DMS114 treated with DMSO at 0.1 percent for 48 hours (cell line): ENCODE results near the gene MEOX1.

Source experiments
- DNase-seq: peaks from one replicate; lab custom pipeline; 2025; ENCODE audit not compliant: unreplicated experiment; lab: John Stamatoyannopoulos, UW

MEOX1 gene

DNA sequence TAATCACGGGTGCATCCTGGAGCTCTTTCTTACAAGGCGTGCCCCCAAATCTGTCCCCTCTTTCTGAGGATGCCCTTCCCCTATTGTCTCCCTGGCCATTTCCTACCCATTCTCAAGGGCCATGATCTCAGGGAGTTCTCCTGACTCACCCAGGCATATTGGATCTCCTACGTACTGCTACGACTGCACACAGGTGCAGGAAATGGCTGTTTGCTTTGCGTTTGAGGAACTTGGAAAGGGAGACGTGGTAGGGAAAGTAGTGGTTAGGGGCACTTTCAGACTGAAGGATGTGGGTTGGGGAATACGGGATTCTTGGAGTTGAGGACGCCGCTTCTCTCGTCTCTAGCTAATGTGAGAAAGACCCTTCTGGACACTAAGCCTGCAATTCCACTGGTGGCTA lies 18.7 kb upstream of the MEOX1 start:
- no peak for DNase-seq

DNA sequence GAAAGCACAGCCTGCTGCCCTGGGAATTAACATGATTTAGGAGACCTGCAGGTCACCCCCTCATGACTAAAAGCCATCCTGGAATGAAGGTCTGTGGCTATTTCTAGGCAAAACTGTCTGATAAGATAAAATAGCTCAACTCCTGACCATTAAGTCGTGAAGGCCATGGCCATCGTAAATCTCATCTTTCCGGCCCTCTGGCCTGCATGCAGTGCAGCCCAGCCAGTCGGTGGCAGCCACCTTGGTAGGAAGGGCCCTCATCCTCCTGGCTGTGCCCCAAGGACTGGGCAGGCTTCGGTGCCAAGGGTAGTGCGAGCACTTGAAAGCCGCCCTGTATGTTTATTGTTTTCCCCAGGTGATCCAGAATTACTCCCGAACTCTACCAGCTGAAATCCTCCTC lies 18.2 kb upstream of the MEOX1 start:
- DNase-seq: no peak

DNA sequence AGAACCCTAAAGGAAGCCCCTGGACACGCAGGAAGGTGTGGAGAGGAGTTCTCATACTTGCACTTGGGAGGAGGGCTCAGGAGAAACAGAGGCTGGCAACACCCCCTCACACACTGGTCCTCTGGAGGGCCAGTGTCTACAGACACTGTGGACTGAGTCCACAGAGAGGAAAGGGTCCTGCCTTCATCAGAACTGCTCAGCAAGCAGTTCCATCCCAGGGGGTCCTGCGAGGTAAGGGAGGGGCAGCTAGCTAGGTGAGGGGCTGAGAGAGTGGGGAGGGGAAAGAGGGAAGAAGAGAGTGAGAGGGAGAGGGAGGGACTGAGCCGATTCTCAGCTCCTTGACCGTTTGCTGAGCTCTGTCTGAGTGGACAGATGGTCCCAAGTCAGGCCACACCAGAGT lies 17.7 kb upstream of the MEOX1 start:
- no peak for DNase-seq

DNA sequence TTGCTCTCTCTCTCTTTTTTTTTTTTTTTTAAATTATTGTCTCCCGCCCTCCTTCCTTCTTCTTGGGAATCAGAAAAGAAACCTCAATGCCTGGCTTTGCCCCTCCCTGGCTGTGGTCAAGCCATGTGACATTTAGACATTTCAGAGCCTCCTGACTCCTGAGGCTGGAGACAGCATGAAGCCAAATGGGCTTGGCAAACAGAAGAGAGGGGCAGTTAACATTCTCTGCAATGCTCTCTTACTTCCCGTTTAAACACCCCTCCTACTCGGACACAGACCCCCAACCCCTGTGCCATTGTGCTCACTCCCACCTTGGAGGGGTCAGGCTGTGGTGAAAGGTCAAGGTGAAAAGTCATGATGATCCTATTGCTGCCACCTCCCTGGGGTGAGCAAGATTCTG lies 14.7 kb upstream of the MEOX1 start:
- no peak for DNase-seq

DNA sequence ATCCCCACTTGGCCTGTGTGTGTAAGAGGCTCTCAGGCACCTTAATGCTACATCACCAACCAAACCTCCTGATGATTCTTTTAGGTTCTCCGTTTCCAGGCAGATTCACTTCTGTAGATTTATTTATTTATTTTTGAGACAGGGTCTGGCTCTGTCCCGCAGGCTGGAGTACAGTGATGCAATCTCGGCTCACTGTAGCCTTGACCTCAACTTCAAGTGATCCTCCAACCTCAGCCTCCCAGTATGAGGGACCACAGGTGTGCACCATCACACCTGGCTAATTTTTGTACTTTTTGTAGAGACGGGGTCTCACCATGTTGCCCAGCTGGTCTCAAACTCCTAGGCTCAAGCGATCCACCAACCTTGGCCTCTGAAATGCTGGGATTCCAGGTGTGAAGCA lies 12.7 kb upstream of the MEOX1 start:
- no peak for DNase-seq

DNA sequence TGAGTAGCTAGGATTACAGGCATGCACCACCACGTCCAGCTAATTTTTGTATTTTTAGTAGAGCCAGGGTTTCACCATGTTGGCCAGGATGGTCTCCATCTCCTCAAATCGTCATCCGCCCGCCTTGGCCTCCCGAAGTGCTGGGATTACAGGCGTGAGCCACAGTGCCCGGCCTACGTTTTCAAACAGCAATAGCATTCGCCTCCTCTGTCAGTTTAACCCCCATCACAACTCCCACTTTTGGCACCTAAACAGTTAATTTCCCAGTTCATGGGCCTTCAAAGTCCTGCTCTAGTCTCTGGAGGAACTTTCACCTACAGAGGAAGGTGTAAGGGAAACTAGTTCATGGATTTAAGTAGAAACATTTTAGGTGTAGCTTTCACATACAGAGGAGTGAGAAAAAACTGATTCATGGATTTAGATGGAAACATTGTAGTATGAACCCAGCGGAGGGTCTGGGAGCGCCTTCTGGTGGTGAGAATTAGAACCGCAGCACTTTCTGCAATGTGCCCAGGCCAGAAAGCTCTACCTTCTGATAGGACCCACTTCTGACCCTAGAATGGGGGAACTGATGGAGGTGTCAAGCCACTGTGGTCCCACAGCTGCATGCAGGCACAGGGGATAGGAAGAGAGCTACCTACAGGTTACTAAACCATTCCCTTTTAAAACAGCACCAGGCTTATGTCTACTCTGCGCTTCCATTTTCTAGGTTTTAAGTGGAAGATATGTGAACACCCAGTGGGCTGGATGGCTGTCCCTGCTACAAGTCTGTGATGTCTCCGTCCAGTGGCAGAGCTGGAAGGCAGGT lies 12.0 kb upstream of the MEOX1 start:
- DNase-seq: peak; percentile 47

DNA sequence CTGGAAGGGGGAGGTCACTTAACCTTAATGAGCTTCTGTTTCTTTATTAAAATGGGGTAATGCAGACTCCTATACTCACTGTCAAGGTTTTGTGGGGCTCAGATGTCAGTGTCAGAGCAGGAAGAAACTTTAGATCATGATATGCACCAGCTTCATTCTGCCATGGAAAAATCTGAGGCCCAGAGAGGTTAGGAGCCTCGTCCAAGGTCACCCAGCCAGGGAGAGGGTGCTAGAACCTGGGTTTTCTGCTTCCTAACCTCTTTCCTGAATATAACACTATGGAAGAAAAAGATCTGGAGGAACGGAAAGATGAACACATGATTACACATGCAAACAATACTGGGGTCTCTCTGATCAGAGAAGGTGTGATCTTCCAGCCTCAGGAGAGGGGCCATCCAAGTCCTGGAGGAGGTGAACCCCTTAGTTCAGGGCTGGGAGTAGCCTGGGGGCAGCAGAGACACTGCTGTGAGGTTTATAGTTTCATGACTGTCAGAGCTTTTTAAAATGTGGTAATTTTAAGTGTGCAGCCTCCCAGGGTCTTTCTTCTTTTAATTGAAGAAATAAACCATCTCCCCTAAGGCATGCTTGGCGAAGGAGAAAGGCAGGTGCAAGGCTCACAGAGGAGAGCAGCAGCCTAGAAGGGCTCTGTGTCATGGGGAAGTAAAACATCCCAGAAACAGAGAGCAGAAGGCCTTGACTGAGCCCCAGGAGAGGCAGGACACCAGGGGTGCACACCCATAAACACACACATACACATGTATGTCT lies 10.2 kb upstream of the MEOX1 start:
- DNase-seq: no peak

DNA sequence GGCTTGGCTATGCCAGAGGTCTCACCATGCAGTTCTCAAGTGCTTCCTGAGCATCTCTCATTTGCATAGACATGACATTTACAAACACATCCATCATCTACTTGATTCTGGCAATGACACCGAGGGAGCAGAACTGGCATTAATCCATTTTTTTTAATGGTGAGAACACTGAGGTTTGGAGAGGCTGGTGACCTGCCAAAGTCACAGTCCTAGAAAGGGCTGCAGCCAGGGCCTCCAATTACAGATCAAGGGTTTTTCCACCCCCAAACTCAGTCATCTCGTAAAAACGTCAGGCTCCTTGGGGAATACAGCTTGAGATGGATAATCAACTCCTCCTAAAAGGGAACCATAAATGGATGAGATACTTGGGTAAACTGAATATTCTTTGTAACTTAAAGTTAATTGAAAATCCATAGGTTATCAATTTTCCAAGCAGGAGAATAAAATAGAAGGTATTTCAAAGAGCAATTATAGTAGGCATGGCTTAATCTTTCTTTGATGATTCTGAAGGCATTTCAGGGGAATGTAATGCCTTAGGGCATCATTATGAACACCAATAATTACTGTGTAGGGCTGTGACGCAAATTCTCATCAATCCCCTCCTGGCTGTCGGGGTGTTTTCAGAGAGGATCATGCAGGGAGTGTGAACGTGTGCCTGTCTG lies 9.4 kb upstream of the MEOX1 start:
- no peak for DNase-seq

DNA sequence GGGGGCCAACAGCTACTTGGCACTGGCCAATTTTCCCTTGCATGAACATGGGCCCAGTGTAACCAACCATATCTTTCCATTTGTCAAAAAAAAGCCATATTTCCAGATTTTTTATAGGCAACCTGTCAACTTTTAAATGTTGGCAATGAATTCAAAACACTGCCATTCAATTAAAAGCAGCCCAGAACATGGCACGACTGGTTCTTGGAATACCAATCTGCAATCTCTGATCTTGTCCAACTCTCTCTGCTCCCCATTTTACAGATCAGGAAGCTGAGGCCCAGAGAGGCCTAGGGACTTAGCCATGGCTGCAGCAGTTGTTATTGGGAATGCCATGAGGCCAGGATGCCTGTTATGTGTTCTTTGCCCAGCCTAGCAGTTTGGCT lies 8.9 kb upstream of the MEOX1 start:
- no peak for DNase-seq

DNA sequence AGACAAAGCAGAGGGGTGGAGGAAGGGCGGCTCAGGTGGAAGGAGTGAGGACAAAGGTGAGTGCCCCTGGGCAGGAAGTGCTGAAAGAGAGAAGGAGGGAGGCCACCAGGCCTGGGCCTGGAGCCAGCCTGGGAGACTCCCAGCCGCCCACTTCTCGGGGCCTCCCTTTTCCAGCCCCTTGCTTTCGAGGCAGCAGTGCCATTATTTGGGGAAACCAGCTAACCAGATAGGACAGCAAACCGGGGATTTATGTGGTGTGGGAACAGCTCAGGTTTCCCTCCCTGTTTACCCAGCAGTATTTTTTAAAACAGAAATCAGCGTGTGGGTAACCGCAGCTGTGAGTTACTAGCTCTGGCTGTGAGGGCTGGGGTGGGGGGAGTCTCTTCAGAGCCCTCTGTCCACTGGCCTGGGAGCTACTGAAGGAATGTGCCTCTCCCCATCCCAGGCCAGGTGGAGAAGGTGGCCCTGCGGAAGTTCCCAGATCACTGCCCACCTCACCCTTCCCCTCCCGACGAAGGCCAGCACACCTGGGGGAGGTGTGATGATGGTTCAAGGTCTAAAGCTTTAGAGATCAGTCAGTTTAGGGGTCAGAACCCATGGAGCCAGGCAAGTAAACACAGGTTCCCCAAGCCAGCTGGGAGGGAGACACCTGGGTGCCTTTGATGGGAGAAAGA lies 8.4 kb upstream of the MEOX1 start:
- DNase-seq: no peak

DNA sequence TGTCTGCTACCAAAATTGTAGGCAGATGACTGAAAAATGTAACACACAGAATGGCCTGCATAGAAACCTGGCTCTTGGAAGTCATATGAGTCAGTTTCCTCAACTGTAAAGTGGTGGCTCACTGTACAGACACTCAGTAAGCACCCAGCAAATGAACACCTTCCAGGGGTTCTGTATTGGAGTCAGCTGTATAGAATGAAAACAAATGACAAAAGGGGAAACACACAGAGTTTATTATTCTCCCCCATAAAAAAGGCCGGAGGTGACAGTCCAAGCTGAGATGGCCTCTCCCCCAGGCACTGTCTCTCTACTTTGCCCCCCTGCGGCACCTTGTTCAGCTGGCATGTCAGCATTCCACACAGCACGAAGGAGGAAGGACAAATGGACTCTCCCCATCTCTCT lies 6.2 kb upstream of the MEOX1 start:
- no peak for DNase-seq

DNA sequence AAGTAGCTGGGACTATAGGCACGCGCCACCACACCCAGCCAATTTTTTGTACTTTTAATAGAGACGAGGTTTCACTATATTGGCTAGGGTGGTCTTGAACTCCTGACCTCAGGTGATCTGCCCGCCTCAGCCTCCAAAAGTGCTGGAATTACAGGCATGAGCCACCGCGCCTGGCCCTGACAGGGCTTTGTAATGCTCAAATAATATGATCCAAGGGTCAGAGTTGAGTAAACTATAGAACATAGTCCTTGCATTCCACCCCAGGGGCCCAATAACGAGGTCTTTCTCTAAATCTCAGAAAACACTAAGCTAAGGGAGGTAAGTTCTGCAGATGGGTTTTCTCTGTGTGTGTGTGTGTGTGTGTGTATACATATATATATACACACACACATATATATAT lies 5.8 kb upstream of the MEOX1 start:
- no peak for DNase-seq

DNA sequence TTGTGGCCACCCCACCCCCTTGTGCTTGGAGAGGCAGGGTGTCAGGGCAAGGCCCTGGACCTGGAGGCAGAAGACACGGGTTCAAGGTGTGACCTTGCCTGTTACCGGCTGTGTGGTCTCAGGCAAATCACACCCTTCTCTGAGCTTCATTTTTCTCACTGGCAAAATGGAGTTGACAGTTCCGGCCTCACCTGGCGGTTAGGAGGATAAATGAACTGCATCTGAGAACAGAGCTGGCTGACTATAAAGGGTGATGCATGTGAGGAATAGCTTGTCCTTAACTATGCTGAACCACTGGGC lies 4.2 kb upstream of the MEOX1 start:
- DNase-seq: no peak

DNA sequence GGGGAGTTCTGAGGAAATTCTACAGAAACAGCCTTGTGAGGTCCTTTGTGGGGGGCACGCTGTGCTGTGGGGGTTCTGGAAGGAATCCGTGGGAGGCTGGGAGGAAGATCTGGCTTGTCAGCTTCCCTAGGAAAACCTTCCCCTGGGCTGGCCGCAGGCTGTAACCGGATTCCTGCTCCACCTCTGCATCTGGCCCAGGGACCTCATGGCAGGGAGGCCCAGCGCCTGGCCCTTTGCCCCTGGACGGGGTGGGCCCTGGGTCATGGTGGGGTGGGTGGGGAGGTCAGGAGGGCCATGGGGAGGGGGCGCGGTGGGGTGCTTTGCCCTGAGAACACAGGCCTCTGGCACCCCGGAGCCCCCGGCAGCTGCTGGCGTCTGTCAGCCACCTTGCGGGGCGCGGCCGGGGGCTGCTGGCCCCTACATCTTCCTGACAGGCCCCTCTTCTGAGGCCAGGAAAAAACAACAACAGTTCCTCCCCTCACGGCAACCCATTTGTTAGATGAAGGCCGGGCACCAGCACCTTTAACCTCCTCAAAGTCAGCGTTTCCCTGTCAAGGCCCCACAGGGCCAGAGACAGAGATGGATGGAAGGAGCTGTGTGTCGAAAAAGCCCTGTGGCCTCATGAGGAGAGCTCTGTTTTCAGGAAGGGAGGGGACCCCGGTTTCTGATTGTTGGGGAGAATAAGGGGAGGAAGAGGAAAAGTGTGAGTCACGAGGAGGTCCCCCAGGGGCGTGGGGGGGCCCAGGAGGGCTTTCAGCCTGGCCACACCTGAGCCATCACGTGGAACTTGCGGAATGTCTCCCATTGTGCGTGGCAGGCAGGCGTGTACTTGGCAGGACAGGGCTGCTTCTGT lies 3.6 kb upstream of the MEOX1 start:
- DNase-seq: no peak

DNA sequence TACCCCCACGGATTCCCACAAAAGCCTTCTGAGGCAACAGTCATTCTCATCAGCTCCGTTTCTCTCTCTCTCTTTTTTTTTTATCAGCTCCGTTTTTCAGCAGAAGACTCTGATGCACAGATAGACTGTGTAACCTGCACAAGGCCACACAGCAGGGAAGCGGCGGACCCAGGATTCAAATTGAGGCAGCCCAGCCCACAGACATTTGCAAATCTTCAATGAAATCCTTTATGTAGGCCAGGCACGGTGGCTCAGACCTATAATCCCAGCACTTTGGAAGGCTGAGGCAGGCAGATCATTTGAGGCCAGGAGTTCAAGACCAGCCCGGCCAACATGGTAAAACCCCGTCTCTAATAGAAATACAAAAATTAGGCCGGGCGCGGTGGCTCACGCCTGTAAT lies 2.4 kb upstream of the MEOX1 start:
- no peak for DNase-seq

DNA sequence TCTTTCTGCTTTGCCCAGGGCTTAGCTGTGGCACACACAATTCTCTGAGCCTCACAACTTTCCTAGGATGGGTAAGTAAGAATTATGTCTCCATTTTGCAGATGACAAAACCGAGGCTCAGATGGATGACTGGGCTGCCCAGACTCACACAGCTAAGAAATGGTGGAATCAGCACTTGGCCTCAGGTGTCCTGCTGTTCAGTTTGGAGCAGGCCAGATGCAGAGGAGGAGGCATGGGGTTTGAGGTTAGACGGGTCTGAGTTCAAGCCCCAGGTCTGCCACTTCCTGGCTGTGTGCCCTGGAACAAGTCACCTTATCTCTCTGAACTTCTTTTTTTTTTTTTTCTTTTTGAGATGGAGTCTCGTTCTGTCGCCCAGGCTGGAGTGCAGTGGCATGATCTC lies 1.7 kb upstream of the MEOX1 start:
- no peak for DNase-seq

DNA sequence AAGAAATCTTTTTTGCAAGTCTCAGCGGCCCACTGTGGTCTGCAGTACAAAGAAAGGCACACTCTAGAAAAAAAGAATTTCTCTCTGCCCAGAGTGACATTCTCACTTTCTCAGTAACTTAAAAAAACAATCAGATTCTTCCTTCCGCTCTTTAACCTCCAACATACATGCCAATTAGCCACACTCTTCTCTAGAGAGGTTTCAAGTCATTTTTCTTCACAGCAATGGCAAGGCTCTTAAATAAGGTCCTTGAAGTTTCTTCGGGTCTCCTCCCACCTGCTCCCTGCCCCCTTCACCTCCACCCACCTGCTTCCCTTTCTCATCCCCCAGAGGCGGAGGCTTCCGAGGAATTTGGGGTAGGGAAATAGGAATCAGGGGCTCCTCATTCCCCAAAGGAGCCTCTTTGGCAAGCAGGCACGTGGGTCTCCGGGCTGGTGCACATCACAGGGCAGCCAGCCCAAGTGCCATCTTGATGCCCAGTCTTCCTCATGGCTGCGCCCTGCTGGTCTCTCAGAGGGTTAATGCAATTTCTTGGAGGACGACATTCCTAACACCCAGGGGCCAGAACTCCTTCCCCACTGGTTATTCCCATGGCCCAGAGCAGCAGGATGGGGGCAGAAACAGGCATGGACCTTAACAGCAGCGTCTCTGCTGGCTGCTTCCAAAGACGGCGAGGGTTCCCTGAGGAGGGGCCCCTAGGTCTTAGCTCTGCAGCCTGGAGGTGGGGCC lies 855 bp upstream of the MEOX1 start:
- no peak for DNase-seq

DNA sequence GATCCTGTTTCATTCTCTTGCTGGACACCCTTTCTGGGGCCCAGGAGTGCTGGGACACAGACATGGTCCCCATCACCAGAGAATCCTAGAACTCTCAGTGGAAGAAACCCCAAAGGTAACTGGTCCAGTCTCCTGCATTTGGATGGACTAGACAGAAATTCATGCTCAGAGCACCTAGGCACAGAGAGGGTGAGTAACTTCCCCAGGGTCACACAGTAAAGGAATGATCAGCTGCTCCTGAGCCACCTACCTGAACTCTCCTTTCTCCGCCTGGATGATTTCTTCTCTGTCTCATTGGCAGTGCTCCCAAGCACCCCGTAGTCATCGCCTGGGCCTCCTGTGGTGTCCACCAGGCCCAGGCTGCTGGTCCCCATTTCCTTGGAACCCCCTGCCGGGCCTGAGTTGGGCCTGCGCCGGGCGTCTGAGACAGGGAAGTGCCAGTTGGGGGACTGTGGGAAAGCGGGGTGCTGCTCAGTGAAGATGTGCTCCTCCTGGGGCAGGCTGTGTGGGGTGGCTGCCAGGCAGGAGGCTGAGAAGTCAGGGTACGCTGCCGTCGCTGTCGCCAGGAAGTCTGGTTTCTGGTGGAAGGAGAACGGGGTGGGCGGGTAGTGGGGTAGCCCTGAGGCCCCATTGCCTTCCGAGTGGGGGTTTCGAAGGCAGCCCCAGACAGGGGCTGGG lies 767 bp downstream of the MEOX1 start:
- no peak for DNase-seq

DNA sequence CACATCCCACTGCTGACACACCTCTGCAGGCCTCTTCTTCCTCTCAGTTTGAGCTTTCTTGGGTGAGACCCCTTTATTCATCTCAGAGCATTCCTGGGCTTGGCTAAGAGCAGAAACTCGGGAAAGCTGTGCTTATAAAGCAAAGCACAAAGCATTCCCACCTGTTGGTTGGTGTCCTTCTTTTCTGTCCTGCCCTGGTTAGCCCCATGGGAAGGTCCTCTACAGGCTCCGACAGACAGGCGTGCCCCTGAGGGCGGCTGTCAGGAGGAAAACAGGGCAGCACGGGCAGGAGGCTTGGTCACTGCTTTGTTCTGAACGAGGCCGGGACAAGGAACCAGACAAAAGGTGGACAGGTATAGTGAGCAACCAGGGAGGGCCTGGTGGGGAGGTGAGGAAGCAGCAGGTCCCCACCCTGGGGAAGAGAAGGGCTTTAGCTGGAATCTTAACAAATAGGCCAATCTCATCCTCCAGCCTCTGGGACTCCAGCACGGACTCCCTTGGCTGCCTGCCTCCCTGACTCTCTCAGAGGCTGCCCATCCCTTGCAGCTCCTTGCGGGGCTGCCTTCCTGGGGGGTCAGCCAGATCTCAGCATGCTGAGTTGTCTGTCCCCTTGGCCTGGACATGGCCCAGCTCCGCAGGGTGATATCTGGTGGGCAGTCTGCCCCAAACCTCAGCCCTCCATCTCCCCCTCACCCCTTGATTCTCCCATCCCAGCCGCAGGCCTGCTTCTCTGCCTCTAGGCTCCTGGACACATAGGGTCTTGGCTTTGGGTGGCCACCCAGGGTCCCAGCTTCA lies 1.7 kb downstream of the MEOX1 start:
- no peak for DNase-seq
